HK-2 (cell line): Measurements from ENCODE around the gene SLC35B2.

Experiments used
- DNase-seq: peaks from one replicate; pipeline ENCODE4 v3.0.0-alpha.2; 2018; ENCODE audit not compliant: unreplicated experiment

Gene SLC35B2

GRCh38 chr6:44222486-44223318, 34.6 kb downstream of the SLC35B2 start:
- no peak for DNase-seq

GRCh38 chr6:44221961-44222335, 35.4 kb downstream of the SLC35B2 start:
- peak; percentile 24 for DNase-seq

- DNase-seq: peak; percentile 86
Measured at GRCh38 chr6:44221291-44221960, 35.9 kb downstream of the SLC35B2 start.

DNA sequence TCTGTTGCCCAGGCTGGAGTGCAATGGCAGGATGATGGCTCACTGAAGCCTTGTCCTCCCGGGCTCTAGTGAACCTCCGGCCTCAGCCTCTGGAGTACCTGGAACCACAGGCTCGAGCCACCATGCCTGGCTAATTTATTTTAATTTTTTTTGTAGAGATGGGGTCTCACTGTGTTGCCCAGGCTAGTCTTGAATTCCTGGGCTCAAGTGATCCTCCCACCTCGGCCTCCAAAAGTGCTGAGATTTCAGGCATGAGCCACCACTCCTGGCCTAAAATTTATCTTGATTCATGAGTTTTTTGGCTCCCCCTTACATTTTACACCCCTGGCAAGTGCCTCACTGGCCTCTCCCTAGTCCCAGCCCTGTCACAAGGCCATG, 36.4 kb downstream of the SLC35B2 start:
- no peak for DNase-seq

DNA sequence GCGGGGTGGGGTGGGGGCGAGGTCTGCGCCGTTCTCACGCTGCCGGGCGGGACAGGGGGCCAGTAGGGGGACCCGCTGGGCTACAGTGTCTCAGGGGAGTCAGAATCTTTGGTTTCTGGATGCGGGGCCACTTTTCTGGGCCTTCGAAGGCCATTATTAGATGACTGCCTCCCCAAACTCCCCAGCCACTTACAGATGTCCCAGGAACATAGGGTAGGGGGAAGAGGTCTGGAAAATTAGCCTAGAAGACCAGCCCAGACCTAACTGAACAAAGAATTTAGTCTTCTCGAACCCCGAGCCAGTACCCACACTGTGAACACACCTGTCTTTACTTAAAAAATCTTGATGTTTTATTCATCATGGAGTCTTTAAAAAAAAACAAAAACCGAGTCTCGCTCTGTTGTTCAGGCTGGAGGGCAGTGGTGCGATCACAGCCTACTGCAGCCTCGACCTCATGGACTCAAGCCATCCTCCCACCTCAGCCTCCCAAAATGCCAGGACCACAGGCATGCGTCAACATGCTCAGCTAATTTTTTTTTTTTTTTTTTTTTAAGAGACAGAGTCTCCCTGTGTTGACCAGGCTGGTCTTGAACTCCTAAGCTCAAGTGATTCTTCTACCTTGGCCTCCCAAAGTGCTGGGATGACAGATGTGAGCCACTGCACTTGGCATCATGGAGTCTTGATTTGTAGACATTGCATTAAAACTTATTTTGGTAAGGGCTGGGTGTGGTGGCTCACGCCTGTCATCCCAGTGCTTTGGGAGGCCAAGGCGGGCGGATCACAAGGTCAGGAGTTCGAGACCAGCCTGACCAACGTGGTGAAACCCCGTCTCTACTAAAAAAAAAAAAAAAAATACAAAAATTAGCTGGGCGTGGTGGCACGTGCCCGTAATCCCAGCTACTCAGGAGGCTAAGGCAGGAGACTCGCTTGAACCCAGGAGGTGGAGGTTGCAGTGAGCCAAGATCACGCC, 37.2 kb downstream of the SLC35B2 start:
- DNase-seq: no peak

DNA sequence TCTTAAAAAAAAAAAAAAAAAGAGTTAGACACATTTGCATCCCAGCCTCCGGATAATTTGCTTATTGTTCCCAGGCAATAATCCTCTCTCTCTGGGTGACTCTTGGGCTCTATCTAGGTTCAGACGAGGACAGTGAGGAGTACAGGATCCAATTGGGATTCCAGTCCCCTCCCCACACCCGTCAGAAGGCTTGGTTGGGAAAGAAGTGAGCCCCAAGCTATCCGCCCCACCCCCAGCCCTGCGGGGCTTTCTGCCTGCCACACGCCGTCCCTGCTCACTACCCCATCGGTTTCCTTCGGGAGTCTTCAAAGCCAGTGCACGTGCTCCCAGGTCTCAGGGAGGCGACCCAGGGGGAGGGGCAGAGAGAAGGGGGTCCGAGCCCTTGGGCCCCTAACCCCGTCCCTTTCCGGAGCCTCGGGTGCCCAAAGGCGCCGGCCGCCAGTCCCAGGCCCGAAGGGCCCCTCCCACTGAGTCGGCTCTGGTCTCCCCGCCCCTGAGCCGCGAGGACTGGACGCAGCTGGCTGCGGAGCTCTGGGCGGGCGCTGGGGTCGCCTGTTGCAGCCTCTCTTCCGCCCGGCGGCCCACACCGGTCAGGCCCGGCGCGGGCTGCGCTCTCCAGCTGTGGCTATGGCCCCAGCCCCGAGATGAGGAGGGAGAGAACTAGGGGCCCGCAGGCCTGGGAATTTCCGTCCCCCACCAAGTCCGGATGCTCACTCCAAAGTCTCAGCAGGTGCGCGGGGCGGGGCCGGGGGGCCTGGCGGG, 38.1 kb downstream of the SLC35B2 start:
- peak; percentile 76 for DNase-seq

- DNase-seq: no peak
Measured at GRCh38 chr6:44217332-44218143, 39.8 kb downstream of the SLC35B2 start.

DNA sequence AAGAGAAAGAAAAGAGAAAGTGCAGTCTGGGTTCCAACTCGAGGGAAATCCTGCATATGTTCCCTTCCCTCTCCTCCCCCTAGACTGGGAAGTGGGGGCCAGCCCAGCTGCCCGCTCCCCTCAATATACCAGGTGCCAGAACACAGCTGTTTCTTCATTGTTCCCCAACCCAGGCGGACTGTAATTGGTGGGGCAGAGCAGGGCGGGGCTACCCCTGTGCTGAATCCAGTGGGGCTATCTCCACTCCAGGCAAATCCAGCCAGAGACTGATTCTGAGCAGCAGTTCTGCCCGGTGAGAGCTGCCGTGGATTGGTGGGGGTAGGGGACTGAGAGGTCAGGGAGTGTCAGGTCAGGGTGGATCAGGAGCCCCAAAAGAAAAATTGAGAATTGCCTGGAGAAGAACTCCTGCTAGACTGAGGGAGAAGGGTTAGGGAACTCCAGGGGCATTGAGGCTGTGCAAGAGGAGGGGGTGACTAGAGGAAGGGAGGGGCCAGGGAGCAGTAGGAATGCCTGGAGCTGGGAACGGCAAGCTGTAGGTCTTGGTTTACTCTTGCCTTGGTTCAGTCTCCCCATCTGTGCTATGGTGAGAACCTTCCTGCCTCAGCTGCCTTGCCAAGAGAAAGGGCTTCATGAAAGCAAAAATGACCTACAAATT, 40.5 kb downstream of the SLC35B2 start, which contains the start of gene MYMX:
MYMX (plus strand) TSS at position 250 of the 655 bp plus-strand sequence. CDS start 546 bp downstream, outside the sequence.
- DNase-seq: no peak

- no peak for DNase-seq
Measured at GRCh38 chr6:44214307-44214706, 43.0 kb downstream of the SLC35B2 start.

DNA sequence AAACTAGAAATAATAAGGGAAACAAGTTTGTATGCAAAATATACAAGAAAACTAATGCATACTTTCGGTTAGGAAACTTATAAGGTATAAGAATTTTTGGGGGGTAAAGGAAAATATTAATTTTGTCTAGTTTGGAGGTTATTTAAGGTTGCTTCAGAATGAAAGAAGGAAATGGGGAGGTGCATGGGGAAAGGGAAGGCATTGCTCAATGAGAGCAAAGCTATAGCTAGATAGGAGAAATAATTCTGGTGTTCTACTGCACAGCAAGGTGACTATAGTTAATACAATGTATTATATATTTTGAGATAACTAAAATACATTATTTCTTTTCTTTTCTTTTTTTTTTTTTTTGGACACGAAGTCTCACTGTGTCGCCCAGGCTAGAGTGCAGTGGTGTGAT, 46.0 kb downstream of the SLC35B2 start:
- no peak for DNase-seq

DNA sequence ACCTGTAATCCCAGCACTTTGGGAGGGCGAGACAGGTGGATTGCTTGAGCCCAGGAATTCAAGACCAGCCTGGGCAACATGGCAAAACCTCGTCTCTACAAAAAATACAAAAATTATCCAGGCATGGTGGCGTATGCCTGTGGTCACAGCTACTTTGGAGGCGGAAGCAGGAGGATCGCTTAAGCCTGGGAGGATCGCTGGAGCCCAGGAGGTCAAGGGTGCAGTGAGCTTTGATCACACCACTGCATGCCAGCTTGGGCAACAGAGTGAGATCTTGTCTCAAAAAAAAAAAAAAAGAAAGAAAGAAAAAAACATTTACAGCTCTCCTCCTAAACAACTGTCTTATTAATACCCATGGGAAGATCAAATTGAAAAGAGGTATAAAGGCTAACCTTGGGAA, 49.4 kb downstream of the SLC35B2 start:
- DNase-seq: no peak
